ENCODE results near the gene PTPRN2. TPM values are rescaled to one million over a fixed set of nuclear protein-coding genes. Genes with fewer than 3 reads are reported as not detected.

Gene PTPRN2
- total RNA-seq, 1 experiment from 2014 or later = 2.9 TPM

DNA sequence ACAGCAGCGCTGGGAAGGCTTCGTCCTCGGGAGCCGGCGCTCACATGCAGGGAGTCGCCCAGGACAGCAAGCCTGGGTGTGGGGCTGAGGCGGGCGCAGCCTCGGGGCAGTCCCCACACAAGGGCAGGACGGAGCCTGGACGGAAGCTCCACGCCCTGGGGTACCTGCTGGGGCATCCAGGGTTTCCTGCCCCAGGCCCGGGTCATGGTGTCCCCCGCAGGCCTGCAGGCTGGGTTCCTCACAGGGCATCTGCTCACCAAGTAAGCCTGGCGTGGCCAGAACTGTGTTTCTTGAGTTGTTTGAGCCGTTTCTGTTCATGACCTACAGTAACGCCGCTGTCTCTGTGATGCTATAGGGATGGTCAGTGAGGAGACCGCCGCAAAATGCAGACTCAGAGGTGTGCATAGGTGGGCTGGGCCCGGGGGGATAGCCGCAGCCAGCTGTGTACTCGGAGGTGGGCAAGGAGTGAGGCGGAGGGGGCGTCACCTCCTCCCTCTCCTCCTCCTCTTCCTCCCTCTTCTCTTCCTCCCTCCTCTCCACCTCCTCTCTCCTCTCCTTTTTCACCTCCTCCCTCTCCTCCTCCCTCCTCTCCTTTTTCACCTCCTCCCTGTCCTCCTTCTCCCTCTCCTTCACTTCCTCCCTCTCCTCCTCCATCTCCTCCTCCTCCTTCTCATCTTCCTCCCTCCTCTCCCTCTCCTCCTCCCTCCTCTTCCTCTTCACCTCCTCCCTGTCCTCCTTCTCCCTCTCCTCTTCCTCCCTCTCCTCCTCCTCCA, 811.9 kb downstream of the PTPRN2 start:
- DNase-seq (ENCODE audit: extremely low read depth, low read depth) = no peak

DNA sequence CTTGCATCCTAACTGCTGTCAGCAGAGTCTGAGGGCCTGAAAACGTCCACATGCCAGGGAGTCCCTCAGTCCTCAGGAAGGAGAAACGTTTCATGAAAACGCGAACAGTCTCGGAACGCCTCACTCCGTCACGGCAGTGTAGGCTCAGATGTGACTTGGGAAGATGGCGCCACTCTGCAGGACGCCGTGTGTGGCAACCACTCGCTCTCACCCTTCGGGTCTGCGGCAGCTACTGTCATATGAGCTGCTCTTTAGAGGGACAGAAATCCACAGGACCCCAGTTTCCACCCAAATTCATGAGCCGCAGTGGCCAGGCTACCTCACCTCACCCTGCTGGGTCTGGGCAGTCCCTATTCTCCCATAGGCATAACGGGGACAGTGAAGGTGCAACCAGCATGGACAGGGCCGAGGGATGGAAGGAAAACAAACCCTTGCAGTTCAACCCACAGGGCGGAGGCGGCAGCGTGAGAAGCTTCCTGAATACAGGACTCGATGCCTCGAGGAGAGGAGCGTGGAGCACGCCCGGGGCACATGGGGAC, 812.5 kb downstream of the PTPRN2 start:
- no peak for DNase-seq (ENCODE audit: extremely low read depth, low read depth)

DNA sequence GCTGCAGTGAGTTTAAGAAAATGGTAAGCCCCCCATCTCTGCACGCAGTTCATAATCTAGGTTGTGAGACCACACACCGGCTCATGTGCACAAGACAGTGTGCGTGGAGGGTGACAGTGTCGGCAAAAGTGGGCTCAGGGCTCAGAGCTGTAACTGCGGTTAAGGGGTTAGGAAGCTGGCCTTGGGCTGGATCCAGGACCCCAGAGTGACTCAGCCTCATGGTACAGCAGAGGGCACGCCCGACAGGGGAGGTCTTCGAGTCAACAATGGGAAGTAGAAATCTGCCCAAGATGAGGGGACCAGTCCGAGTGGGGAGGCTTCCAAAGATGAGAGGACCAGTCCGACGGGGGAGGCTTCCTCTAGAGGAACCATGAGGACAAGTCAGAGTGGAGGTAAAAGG, 813.1 kb downstream of the PTPRN2 start:
- DNase-seq (ENCODE audit: extremely low read depth, low read depth) = no peak

DNA sequence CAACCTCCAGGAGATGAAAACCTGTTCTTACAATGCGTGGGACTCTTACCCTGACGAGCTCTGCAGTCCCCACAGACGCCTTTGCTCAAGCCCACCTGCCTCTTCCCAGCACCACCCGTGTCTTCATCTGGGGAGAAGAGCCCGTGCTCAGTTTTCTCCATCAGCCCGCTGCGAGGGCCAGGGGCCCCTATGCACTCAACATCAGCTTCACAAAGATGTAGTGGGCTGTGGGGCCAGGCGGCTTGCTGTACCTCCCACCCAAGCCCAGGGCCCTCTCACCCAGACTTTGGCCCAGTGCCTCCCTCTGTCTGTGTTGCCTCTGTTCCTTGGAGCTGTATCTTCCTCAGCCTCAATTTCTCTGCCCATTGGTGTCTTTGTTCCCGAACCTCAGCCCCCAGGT, 814.3 kb downstream of the PTPRN2 start:
- DNase-seq (ENCODE audit: extremely low read depth, low read depth) = no peak

DNA sequence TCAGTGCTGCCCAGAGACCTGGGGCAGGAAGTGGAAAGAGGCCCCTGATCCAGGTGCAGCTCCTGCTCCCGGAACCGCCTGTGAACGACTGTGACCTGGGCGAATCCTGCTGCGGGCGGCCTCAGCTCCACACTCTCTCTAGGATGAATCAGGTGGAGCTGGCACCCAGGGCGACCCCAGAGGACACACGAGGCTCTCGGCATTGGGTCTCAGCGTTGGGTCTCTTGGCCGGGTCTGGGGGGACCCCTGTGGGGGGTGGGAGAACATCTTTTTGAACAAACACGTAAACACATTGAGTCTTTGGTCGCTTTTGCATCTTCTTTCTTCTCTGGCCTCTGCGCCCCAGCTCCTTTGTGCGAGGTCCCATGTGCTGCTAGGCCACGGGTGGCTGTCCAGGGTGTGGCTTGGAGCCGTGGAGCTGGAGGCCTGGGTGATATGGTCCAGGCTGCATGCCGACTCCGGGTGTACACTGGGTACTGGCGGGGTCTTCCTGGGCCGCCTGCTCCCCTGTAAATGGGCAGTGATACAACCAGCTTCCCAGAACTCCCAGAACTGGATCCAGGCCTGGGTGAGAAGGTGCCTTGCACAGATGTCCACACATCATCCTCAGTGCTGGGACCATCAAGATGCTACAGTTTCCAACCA, 815.0 kb downstream of the PTPRN2 start:
- DNase-seq (ENCODE audit: extremely low read depth, low read depth) = no peak

DNA sequence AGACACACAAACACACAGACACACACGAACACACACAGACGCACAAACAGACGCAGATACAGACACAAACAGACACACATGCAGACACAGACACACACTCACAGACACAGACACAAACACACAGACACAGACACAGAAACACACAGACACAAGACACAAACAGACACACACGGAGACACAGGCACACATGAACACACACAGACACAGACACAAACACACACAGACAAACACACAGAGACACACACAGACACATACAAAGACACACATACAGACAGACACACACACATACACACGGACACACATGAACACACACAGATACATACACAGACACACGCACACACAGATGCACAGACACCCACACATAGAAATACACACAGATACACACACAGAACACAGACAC, 815.9 kb downstream of the PTPRN2 start:
- no peak for DNase-seq (ENCODE audit: extremely low read depth, low read depth)

DNA sequence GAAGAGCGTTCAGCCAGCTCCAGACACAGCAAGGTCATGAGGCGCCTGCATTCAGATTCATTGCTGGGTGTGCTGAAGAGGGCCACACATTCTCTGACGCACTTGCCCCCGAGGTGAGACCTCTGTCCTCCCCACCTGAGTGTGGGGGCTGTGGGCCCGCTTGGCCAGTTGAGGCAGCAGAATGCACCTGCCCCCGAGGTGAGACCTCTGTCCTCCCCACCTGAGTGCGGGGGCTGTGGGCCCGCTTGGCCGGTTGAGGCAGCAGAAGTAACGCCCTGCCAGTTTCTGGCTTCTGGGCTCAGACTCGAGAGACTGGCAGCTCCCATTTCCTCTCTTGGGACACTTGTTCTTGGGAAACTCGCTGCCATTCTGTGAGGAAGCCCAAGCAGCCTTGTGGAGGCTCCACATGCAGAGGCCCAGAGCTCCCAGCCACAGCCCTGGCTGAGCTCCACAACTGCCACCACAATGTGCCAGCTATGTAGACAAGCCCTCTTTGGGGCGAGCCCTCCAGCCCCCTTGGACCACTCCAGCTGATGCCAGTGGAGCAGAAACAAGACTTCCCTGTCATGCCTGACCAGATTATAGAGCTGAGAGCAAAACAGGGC, 816.8 kb downstream of the PTPRN2 start:
- no peak for DNase-seq (ENCODE audit: extremely low read depth, low read depth)

DNA sequence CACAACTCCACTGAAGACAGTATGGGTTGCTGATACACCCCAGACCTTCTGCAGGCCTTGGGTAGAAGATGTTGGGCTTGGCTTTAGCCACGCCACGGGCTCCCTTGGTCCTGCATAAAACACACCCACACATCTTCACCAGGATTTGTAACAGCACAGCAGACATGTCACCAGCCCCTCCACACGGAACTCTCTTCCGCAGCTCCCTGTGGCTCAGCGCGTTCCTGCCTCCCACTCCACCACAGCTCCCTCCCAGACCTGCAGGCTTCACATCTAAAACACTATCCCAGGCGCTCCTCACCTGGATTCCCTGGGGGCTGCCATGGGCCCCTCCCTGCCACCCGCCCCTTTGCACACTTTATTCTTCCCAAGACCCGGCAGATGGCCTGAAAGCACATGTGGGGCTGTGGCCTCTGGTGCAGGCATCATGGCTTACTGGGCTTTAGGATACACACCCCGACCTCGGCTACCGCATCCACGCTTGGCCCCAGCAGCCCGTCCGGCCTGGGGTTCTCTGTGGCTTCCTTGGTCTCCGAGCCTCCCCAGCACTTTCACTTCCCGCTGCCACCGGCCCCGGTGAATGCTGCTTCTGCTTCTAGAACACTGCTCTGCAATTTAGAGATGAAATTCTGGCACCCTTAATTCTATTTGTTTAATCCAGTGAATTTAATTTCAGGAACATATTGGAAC, 818.0 kb downstream of the PTPRN2 start:
- DNase-seq (ENCODE audit: extremely low read depth, low read depth) = no peak

DNA sequence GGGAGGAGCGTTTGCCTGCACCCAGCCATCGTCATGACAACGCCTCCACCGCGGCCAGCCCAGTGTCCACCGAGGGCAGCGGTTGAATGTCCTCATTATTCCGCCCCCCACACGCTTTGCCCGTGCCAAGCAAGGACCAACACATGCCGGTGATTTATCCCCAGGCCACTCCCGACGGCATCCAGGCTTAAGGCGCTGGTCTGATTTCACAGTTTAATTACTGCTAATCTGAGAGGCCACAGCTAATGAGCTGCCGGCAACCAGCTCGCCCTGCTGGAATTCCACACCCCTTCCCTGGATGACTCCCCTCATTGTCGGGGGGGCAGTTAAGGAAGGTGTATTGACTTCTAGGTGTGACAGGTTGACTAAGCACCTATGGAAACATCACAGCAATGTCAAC, 818.5 kb downstream of the PTPRN2 start:
- DNase-seq (ENCODE audit: extremely low read depth, low read depth) = no peak

DNA sequence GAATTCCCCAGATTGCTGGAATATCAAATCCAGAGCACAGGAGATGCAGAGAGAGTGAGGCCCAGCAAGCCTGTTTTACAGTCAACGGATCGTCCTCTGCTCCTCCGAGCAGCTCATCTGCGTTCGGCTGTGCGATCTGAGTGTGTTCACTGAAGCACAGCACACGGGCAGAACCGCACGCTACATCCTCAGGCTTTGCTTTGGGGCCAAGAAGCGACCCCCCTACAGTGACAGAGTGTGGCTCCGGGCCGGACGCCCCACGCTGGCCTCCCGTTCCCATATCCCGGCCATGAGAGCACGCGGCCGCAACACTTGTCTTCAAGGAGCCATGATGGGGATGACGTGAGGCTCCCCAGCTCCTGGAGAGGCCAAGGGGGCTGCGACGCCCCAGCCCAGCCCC, 819.4 kb downstream of the PTPRN2 start:
- no peak for DNase-seq (ENCODE audit: extremely low read depth, low read depth)

DNA sequence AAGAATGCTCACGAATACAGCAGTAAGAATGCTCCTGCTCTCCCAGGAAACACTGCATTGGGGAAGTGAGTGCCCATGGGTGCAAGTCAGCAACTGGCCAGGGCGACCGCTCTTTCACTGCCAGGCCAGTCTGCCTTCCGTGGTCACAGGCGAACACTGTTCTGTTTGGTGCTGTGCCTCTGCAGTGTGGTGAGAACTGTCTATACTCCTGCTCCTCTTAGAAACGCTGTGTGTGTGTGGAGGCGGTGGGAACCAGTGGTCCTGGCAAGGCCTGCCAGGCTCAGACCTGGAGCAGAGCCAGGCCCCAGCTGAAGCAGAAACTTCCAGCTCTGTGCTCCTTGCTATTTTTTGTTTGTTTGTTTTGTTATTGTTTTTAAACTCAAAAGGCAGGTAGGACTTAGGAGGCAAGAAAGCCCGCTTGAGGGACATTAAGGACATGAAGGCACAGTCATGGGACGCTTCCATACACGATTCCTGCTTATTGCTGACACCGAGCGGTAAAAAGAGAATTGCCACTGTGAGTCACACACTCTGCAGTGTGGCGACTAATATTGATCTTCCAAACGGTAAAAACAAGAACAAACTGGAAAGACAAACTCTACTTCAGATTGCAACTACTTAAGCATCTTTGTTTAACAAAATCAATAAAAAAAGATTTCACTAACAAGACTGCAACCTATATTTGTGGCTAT, 820.0 kb downstream of the PTPRN2 start:
- no peak for DNase-seq (ENCODE audit: extremely low read depth, low read depth)

DNA sequence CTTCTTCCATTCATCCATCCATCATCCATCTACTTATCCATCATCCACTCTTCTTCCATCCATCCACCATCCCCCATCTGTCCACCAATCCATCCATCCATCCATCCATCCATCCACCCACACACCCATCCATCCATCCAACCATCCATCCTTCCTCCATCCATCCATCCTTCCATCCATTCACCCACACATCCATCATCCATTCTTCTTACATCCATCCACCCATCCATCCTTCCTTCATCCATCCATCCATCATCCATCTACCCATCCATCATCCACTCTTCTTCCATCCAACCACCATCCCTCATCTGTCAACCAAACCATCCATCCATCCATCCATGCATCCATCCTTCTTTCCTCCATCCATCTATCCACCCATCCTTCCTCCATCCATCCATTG, 821.5 kb downstream of the PTPRN2 start:
- no peak for DNase-seq (ENCODE audit: extremely low read depth, low read depth)

DNA sequence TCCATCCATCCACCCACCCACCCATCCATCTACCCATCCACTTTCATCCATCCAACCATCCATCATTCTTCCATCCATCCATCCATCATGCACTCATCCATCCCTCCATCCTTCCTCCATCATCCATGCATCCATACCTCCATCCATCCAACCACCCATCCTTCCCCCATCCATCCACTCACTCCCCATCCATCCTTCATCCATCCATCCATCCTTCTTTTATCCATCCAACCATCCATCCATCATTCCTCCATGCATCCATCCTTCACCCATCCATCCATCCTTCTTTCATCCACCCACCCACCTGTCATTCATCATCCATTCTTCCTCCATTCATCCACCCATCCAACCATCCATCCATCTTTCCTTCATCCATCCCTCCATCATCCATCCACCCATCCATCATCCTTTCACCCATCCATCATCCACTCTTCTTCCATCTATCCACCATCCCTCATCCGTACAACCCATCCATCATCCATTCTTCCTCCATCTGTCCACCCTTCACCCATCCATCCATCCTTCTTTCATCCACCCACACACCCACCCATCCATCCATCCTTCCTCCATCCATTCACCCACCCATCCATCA, 822.6 kb downstream of the PTPRN2 start:
- no peak for DNase-seq (ENCODE audit: extremely low read depth, low read depth)

DNA sequence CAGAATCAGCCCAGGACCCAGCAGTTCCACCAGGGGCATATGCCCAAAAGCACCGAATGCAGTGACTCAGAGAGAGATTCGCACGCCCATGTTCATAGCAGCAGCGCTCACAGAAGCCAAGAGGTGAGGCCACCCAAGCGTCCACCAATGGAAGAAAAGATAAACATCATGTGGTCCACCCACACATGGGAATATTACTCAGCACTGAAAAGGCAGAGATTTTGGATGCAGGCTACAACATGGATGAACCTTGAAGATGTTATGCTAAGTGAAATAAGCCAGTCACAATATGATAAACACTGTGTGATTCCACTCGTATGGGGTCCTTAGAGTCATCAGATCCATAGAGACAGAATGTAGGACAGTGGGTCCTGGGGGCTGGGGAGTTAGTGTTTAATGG, 823.4 kb downstream of the PTPRN2 start:
- DNase-seq (ENCODE audit: extremely low read depth, low read depth) = no peak

DNA sequence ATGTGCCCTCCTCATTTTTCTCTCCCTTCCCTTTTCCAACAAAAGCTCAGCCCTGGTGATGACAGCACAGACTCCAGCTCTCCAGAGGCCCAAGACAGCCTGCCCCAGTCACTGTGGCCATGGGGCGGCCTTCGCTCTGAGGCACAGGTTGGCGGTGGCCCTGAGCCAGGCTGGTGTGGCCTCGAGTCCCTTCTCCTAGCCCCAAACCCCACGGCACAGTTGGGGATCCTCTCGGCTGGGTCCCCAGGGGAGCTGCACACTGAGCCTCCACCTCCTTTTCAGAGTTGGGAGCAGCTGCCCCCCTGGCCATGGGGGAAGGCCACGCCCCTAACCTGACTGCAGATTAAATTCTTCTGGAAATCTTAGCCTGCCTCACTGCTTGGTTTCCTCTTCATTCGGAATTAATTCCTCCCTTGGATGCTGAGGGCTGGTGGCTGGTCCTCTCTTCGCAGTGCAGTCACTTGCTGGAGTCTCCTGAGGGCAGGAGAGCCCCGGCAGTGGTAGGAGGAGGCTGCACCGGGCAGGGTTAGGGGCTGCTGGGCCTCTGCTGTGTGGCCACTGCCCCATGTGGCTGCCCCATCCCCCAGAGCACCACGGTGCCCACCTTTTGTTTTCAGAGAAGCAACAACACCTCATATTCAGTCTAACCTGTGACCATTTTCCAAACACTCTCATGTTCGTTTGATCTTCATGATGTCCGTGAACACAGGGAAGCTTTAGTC, 824.2 kb downstream of the PTPRN2 start:
- DNase-seq (ENCODE audit: extremely low read depth, low read depth) = no peak

DNA sequence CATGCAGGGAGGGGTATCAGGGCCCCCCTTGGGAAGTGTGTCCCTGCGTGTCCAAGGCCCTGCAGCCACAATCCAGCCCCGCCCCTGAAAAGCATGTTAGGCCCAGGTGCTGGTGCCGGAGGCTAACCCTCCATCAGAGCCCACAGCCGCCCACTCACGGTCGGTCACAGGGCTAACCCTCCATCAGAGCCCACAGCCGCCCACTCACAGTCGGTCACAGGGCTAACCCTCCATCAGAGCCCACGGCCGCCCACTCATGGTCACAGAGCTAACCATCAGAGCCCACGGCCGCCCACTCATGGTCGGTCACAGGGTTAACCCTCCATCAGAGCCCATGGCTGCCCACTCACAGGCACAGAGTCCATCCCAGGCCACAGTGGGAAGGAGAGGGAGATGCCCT, 824.8 kb downstream of the PTPRN2 start:
- no peak for DNase-seq (ENCODE audit: extremely low read depth, low read depth)

DNA sequence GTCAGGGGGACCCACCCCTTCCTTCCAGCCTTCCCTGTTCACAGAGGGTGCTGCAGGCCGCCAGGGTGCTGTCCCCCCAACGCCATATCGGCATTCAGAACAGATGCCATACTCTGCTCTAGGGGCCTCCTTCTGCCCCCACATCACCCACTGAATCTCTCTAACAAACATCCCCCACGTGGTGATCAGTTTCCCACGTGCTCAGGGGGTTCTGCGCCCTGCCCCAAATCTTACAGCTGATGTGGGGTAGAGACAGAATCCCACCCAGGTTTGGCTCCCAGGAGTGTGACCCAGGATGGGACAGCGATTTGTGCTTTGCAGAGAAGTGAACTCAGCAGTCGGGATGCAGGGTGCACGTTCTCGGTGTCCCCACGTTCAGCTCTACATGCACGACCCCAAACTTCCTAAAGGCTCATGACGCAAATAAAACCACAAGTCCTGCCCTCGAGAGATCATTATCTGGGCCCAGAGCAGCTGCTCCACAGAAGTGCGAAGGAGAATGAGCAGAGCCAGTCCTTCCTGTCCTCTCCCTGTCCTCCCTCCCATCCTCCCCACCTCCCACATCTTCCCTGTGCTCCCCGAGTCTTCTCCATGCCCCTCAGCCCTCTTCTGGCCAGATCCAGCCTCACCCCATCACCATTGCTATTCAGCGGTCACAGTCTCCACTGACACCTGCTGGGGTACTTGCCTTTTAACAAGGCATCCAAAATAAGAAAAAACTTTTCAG, 827.5 kb downstream of the PTPRN2 start:
- no peak for DNase-seq (ENCODE audit: extremely low read depth, low read depth)

DNA sequence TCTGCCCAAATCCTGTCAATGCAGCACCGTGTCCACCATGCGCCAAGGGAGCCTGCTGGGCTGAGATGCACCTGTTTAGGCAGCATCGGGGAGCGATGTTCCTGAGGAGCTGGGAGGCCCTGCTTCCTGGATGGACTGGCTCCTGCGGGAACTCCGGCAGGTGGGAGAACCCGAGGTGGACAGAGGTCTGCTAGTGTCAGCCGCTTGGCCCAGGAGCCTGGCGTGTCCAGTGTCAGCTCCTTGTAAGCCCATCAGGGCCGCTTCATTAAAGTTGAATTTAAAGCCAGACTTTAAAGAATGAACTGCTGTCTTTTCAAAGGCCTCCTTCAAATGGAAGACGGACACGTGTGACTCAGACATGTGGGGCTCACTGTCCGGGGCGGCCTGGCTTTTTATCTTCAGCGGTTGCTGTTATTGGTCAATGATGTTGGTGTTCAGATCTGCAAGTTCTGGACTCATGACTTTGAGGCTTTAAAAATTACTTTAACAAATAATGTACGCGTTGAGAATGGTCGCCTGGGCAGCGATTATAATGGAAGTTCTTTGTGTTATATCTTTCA, 828.3 kb downstream of the PTPRN2 start:
- DNase-seq (ENCODE audit: extremely low read depth, low read depth) = no peak

Measured in NCI-H460 (cell line).